Measurements from ENCODE around the gene LGMN.

Gene LGMN

DNA sequence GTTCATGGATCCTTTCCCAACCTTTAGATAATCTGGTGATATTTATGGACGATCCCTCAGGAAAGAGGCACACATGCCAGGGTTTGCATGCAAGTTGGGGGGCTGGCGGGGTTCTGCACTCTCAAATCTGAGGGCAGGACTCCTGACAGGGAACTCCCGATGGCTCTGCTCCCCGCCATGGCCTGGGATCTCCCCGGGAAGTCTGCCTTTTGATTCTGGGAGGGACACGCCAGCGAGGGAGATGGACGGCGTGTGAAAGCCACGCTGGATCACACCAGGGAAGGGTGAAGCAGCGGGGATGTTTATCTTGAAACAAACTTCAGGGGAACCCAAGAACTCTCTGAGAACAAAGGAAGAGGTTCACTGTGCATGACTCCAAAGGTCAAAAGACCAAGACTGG is 43.6 kb downstream of the LGMN start:
- Histone ChIP-seq H2AFZ (ENCODE audit: low read depth, low read length, severe bottlenecking) (no peak overlapping the region), H3K4me3 (ENCODE audit: insufficient read depth, low read length, poor library complexity, severe bottlenecking) (no peak overlapping the region), H4K20me1 (ENCODE audit: low read depth, low read length) (no peaks in the 10 kb centered on the region), H3K79me2 (ENCODE audit: insufficient read depth, low read length) (no peaks in the 10 kb centered on the region), H3K9me3 (ENCODE audit: insufficient read depth, low read length) (no peaks in the 10 kb centered on the region), H3K4me2 (ENCODE audit: low read depth, low read length, poor library complexity, severe bottlenecking) (peak overlapping the region; percentile 13), H3K36me3 (ENCODE audit: low read length) (no peaks in the 10 kb centered on the region), H3K9me2 (replicated peaks; ENCODE audit: insufficient read depth, low read length) (no peaks in the 10 kb centered on the region), H3K27ac (ENCODE audit: low read depth, low read length) (no peak overlapping the region), H3F3A (ENCODE audit: insufficient read depth) (no peaks in the 10 kb centered on the region), H3K9ac (ENCODE audit: low read length) (no peak overlapping the region), H3K27me3 (ENCODE audit: low read length) (no peaks in the 10 kb centered on the region)
- no peak for TF ChIP-seq EZH2phosphoT487 (conservative IDR thresholded peaks at IDR 0.05; ENCODE audit: low read length)
- TF ChIP-seq, protein P1, sequence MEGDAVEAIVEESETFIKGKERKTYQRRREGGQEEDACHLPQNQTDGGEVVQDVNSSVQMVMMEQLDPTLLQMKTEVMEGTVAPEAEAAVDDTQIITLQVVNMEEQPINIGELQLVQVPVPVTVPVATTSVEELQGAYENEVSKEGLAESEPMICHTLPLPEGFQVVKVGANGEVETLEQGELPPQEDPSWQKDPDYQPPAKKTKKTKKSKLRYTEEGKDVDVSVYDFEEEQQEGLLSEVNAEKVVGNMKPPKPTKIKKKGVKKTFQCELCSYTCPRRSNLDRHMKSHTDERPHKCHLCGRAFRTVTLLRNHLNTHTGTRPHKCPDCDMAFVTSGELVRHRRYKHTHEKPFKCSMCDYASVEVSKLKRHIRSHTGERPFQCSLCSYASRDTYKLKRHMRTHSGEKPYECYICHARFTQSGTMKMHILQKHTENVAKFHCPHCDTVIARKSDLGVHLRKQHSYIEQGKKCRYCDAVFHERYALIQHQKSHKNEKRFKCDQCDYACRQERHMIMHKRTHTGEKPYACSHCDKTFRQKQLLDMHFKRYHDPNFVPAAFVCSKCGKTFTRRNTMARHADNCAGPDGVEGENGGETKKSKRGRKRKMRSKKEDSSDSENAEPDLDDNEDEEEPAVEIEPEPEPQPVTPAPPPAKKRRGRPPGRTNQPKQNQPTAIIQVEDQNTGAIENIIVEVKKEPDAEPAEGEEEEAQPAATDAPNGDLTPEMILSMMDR (IDR thresholded peaks at IDR 0.05; ENCODE audit: insufficient read depth, low read length, poor library complexity, severe bottlenecking) = no peak

DNA sequence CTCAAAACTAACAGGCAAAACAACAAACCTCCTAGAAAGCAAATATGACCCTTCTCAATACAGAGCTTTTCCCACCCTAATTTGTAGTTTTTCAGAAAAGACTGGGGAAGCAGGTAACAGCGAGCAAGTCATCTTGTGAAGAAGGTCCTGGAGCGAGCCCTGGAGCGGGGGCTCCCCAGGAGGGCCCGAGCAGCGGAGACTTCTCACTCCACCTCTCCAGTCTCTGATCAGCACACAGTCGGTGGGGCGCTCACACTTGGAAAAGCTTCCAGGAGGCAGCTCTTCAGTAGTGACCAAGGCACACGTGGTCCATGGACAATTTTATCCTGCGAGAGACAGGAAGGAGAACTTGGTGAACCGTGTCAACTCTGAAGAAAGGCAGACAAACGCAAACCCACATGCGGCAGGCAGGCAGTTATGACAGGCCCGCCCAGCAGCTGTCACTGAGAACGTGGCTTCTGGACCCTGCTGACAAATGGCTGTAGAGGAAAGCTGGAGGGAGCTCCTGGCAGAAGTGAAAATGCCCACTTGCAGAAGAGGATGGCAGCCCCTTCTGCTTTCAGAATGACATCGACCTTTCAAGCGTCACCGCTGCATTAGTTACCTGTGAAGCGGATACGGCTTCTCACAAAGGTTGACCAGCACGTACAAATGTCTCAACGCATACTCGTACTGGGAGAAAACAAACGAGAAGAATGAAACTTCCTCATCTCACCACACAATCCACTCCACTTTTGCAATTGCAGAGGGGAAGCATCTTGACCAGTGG is 44.2 kb downstream of the LGMN start:
- Histone ChIP-seq H3K9ac (ENCODE audit: low read length) (no peak overlapping the region), H3K27me3 (ENCODE audit: low read length) (no peaks in the 10 kb centered on the region), H3K36me3 (ENCODE audit: low read length) (no peaks in the 10 kb centered on the region), H3K4me2 (ENCODE audit: low read depth, low read length, poor library complexity, severe bottlenecking) (peak overlapping the region; percentile 13), H3K9me3 (ENCODE audit: insufficient read depth, low read length) (no peaks in the 10 kb centered on the region), H3K79me2 (ENCODE audit: insufficient read depth, low read length) (no peaks in the 10 kb centered on the region), H3K9me2 (replicated peaks; ENCODE audit: insufficient read depth, low read length) (no peaks in the 10 kb centered on the region), H3F3A (ENCODE audit: insufficient read depth) (no peaks in the 10 kb centered on the region), H3K27ac (ENCODE audit: low read depth, low read length) (no peak overlapping the region), H3K4me3 (ENCODE audit: insufficient read depth, low read length, poor library complexity, severe bottlenecking) (no peak overlapping the region), H4K20me1 (ENCODE audit: low read depth, low read length) (no peaks in the 10 kb centered on the region), H2AFZ (ENCODE audit: low read depth, low read length, severe bottlenecking) (peak overlapping the region; percentile 57)
- TF ChIP-seq EZH2phosphoT487 (conservative IDR thresholded peaks at IDR 0.05; ENCODE audit: low read length) = no peak
- TF ChIP-seq, protein P1 (IDR thresholded peaks at IDR 0.05; ENCODE audit: insufficient read depth, low read length, poor library complexity, severe bottlenecking) = no peak

DNA sequence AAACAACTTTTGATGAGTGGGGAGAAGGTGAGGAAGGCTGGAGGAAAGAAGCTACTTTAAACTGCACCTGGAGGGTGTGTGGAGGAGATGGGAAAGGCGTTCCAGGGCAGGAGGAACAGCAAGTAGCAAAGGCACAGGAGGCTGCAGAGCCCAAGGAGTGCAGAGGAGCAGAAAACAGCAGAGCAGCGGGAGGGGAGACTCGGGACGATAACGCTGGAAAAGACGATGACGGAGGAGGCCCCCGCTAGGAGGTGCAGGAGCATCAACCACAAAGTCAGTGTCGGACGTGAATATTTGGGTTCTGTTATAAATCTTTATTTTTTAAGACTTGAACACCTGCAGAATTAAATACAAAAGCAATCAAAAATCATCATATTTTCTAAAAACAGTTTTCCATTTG is 44.9 kb downstream of the LGMN start:
- no peak overlapping the region for H3K9ac ChIP-seq (ENCODE audit: low read length)
- TF ChIP-seq, protein P1 (IDR thresholded peaks at IDR 0.05; ENCODE audit: insufficient read depth, low read length, poor library complexity, severe bottlenecking) = no peak
- no peak for TF ChIP-seq EZH2phosphoT487 (conservative IDR thresholded peaks at IDR 0.05; ENCODE audit: low read length)
- H3K9me3 ChIP-seq (ENCODE audit: insufficient read depth, low read length) = no peaks in the 10 kb centered on the region
- H2AFZ ChIP-seq (ENCODE audit: low read depth, low read length, severe bottlenecking) = no peak overlapping the region
- H3K9me2 ChIP-seq (replicated peaks; ENCODE audit: insufficient read depth, low read length) = no peaks in the 10 kb centered on the region
- no peaks in the 10 kb centered on the region for H3K36me3 ChIP-seq (ENCODE audit: low read length)
- no peak overlapping the region for H3K4me2 ChIP-seq (ENCODE audit: low read depth, low read length, poor library complexity, severe bottlenecking)
- no peak overlapping the region for H3K27ac ChIP-seq (ENCODE audit: low read depth, low read length)
- H3K4me3 ChIP-seq (ENCODE audit: insufficient read depth, low read length, poor library complexity, severe bottlenecking) = no peak overlapping the region
- no peaks in the 10 kb centered on the region for H3K27me3 ChIP-seq (ENCODE audit: low read length)
- no peaks in the 10 kb centered on the region for H3F3A ChIP-seq (ENCODE audit: insufficient read depth)
- H4K20me1 ChIP-seq (ENCODE audit: low read depth, low read length) = no peaks in the 10 kb centered on the region
- H3K79me2 ChIP-seq (ENCODE audit: insufficient read depth, low read length) = no peaks in the 10 kb centered on the region
